Urothelium cell line (cell line): ENCODE data around the gene RFTN1.

Experiments used
- DNase-seq: peaks from one replicate; pipeline ENCODE4 v3.0.0; 2011; ENCODE audit warnings: low spot score, mixed read lengths
- FAIRE-seq: peaks from 2 replicates; lab custom pipeline; 2011; peaks lifted over from hg19 to GRCh38; lab: Jason Lieb, UNC

Gene RFTN1

DNA sequence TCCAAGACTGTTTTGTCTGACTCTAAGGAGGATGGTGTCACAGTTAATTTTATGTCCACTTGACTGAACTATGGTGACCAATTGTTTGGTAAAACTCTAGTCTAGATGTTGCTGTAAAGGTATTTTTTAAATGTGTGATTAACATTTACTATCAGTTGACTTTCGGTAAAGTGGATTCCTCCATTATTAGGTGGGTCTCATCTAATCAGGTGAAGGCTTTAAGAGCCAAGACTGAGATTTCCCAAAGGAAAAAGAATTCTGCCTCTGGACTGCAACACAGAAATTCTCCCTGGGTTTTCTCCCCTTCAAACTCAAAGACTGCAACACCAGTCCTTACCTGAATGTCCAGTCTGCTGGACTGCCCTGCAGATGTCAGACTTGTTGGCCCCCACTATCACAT is 129.6 kb downstream of the RFTN1 start:
- DNase-seq (no peak), FAIRE-seq (no peak)

DNA sequence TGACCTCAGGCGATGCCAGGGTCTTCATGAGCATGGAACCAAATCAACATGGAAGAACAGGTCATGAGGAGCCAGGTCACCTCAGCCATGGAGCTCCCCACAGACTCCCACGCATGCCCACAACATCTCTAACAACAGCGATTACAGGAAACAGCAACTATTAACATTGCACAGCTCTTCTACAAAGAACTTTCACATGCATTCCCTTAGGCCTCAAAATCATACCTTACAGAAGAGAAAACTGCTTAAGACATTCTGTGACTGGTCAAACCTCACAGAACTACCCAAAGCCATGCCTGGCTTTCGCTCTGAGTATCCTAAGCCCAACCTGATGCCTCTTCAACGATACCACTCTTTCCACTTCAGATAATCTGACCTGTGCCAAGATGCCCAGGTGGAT is 130.7 kb downstream of the RFTN1 start:
- DNase-seq (no peak), FAIRE-seq (no peak)

DNA sequence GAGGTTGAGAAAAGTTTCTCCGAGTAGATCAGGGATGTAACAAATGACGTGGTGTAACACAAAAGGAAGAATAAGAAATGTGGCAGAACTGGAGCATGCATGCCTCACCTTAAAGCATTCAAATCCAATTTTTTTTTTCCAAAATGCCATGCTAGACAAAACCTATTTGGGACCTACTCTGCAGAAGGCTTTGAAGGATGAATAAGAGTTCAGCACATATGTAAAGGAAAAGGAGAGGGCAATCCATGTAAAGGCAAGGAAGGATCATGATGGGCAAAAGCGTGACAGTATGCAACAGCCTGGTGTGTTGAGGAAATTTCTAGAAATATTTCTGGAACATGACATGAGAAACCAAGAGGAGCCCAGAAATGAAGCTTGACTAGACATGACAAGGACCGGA is 132.1 kb downstream of the RFTN1 start:
- DNase-seq (no peak), FAIRE-seq (no peak)

GRCh38 chr3:16380421-16380820 is 133.1 kb downstream of the RFTN1 start:
- no peak for FAIRE-seq
- DNase-seq = no peak

GRCh38 chr3:16379838-16380237 is 133.7 kb downstream of the RFTN1 start:
- no peak for DNase-seq
- no peak for FAIRE-seq

- no peak for DNase-seq
- FAIRE-seq = no peak
Observed at GRCh38 chr3:16378920-16379319, 134.6 kb downstream of the RFTN1 start.

DNA sequence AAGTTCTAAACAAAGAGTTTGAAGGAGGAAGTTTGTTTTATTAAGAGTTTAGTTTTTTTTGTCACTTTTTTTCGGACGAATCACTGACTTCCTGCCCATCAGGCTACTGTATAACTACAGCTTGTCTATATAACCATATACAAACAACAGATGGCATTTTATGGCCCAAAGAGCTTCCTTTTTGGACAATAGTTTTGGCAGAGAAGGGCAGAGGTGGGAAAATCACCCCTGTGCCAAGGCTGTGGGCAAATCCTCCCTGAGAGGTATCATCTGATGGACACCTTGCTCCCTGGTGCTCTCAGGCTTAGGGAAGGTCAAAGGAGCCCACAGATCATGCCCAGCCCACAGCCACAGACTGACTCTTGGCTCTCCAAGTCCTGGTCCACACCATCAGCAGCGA is 135.1 kb downstream of the RFTN1 start:
- DNase-seq = no peak
- FAIRE-seq = no peak

DNA sequence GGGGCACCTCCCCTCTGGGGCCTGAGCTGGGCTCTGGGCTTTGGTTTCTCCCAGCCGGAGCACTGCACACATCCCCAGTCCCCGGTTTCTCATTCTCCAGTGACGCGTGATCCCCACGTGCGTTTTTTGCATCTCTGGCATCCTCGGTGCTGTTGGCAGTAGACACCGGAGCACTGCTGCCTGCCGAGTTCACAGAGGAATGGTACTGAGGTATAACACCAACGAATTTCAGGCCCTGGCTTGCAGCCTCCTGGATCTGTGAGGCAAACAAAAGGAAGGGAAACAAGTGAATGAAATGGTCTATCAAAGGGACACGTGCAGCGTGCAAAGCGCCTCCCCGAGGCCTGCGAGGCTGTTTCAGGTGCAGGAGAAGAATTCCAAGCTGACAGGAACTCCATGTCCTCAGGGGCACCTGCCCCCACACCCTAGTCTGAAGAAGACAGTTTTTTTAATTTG is 135.6 kb downstream of the RFTN1 start:
- DNase-seq = no peak
- no peak for FAIRE-seq

DNA sequence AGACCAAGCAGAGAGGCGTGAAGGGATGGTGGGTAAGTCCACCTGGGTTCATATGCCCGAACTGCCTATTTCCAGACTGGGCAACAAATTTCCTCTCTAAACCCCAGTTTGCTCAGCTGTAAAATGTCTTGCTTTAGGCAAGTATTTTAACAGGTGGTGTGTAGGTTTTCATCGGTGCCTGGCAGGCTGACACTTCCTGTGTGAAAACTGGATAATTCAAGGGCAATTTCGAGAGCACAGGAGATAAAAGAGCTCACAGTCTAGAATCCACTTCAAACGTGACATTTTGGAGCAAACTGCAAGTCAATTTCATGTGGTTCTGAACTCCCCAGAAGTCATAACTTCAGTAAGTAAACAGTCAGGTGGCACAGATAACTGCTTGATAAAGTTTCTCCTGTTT is 136.3 kb downstream of the RFTN1 start:
- FAIRE-seq (no peak), DNase-seq (no peak)

- DNase-seq (no peak), FAIRE-seq (no peak)
Observed at GRCh38 chr3:16375891-16376290, 137.6 kb downstream of the RFTN1 start.

DNA sequence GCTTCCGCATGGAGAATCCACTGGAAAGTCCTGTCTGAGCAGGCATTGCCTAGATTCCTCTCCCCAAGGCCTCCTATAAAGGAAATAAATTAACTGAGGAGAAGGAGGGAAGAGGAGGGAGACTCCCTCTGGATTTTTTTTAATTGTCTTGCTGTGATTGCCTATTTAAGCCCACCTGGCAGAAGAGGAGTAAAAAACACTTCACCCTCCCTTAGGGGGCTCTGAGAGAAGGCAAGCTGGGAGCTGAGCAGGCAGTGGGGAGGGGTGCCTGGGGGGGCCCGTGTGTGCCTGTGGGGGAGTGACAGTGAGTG is 138.6 kb downstream of the RFTN1 start:
- FAIRE-seq (no peak), DNase-seq (no peak)

DNA sequence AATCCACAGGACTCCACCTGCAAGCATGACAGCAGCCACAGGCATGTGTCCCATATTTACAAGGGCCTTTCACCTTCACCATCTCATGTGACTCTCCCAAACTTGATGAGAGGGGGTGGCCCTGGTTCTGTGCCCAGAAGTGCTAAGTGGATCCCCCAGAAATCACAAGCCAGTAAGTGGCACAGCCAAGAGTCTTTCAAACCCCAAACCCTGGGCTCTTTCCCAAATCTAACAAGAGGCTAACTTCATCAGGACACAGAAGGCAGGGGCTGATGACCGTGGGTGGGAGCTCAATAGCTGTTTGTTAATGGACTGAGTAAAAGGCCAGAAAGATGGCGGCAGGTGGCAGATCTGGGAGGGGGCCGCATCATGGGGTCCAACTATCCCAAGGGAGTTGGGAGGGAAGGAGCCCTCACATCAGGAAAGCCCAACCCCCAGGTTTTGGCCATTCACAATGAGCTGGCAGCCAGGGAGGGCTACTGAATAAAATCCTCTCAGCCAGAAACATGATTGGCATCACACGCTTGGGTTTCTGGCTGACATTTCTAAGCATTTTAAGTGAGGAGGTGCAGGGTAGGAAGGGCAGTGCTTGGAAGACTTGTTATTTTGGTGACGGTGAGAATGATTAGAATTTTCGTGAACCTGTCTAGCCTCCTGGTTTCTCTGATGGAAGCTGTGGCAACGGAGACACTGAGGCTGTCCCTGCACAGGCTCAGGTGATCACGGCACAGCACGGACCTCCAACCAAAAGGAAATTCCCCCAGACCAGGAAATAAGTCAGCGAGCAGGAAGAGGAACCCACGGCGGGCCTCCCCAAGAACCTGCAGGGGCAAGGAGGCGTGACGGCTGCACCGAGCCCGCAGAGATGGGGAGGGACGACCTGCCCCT is 139.2 kb downstream of the RFTN1 start:
- no peak for FAIRE-seq
- DNase-seq = no peak

- DNase-seq = no peak
- no peak for FAIRE-seq
Observed at GRCh38 chr3:16373341-16373946, 140.1 kb downstream of the RFTN1 start.

- FAIRE-seq = no peak
Observed at GRCh38 chr3:16372362-16373292, 140.9 kb downstream of the RFTN1 start.

GRCh38 chr3:16370872-16371740 is 142.4 kb downstream of the RFTN1 start:
- DNase-seq (no peak), FAIRE-seq (no peak)

More at GRCh38 chr3:16372362-16373292, 140.9 kb downstream of the RFTN1 start:
- DNase-seq = no peak

- DNase-seq = no peak
- FAIRE-seq = no peak
Observed at GRCh38 chr3:16370503-16370871, 143.0 kb downstream of the RFTN1 start.

DNA sequence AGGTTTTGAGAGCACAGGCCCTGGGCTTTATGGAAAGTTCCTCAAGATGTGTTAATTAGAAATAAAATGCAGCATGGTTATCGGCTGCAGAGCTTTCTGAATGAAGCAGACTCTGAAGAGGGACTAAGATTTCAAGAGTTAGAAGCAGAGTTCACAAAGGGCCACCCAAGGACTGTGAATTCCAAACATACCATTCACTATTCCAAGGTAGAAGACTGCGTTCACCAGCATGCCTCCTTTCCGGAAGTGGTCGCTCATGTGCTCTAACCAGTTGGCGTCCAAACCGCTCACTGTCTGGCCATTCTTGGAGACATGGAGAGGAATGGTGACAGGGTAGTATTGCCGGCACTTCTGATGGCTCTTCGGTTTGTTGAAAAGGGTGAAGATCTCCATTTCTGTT is 143.6 kb downstream of the RFTN1 start:
- FAIRE-seq = no peak
- DNase-seq = peak; percentile 38

GRCh38 chr3:16369276-16369675 is 144.2 kb downstream of the RFTN1 start:
- FAIRE-seq (no peak), DNase-seq (peak; percentile 29)

DNA sequence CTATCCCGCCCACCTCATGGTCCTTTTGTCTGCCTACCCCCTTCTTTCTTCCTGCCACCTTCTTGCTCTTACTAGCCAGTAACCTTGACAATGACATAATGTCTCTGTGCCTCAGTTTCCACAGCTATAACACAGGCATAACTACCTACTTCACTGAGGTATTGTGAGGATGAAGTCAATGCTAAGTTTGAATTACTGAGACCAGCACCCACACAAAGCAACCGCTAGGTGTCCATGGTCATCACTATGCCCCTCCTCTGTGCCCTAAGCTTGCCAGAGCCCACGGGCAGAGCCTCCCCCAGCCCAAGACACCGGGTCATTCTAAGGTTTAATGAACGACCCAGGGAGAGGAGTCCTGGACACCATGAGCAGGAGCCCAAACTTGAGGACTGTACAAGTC is 146.9 kb downstream of the RFTN1 start:
- FAIRE-seq = no peak
- no peak for DNase-seq

DNA sequence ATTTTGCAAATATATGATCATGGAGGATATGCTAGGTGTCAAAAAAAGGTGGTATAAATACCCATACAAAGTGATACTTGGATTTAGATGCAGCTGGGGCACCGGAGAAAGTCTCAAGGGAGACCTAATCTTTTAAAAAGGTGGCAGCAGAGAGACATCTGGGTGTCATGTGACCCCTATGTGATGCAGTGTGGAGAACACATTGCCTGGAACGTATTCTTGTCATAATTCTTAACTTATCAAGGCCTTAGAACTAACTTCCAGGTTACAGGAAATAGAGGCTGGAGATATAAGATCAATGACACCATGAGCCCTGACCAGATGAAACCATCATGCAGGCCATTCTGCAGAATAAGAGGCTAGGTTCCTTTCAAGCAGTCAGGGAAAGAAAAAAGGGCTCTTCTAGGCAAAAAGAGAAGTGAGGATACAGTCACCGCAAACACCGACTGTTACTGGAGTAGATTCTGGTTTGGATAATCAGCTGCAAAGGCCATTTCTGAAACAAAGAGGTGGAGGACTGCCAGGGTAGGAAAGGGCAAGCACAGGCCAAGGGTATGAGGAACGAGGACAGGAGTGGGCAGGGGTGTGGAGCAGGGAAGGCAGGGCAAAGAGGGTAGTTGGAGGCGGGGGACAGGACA is 147.9 kb downstream of the RFTN1 start:
- DNase-seq = no peak
- no peak for FAIRE-seq
